IPS-15b (cell line): ENCODE data around the gene KIF4A.

Experiments
- H3K27me3 ChIP-seq: one replicate; pipeline ENCODE4 v1.6.1; 2013; ENCODE audit warnings: low read length; ENCODE audit not compliant: control insufficient read depth, insufficient read depth
- H3K36me3 ChIP-seq: one replicate; pipeline ENCODE4 v1.6.1; 2013; ENCODE audit warnings: low read length; ENCODE audit not compliant: control insufficient read depth, insufficient read depth
- H3K4me1 ChIP-seq: one replicate; pipeline ENCODE4 v1.6.1; 2013; ENCODE audit warnings: mild to moderate bottlenecking, low read length; ENCODE audit not compliant: control insufficient read depth, insufficient read depth
- H3K4me3 ChIP-seq: one replicate; pipeline ENCODE4 v1.5.1; 2013; ENCODE audit warnings: low read depth, low read length
- H3K9ac ChIP-seq: one replicate; pipeline ENCODE4 v1.6.1; 2013; ENCODE audit warnings: low read depth, mild to moderate bottlenecking, low read length
- H3K9me3 ChIP-seq: one replicate; pipeline ENCODE4 v1.6.1; 2013; ENCODE audit warnings: mild to moderate bottlenecking, low read length; ENCODE audit not compliant: control insufficient read depth, insufficient read depth

The KIF4A gene

GRCh38 chrX:70410921-70411320, 121.0 kb downstream of the KIF4A start:
- no peaks in the 10 kb centered on the region for H3K36me3 ChIP-seq

GRCh38 chrX:70411475-70411874, 121.6 kb downstream of the KIF4A start:
- no peak overlapping the region for H3K4me3 ChIP-seq
- H3K27me3 ChIP-seq: no peaks in the 10 kb centered on the region
- H3K9me3 ChIP-seq: no peaks in the 10 kb centered on the region
- no peaks in the 10 kb centered on the region for H3K4me1 ChIP-seq
- H3K9ac ChIP-seq: no peak overlapping the region
- no peaks in the 10 kb centered on the region for H3K36me3 ChIP-seq

More at GRCh38 chrX:70410921-70411320, 121.0 kb downstream of the KIF4A start:
- Histone ChIP-seq H3K4me1 (no peaks in the 10 kb centered on the region), H3K27me3 (no peaks in the 10 kb centered on the region), H3K9ac (no peak overlapping the region), H3K4me3 (no peak overlapping the region), H3K9me3 (no peaks in the 10 kb centered on the region)

GRCh38 chrX:70421618-70422017, 131.7 kb downstream of the KIF4A start:
- no peak overlapping the region for H3K4me3 ChIP-seq
- H3K9me3 ChIP-seq: no peaks in the 10 kb centered on the region
- no peak overlapping the region for H3K9ac ChIP-seq
- H3K27me3 ChIP-seq: no peaks in the 10 kb centered on the region
- peaks cover 11% of the 10 kb centered on the region for H3K4me1 ChIP-seq
- peaks cover 6% of the 10 kb centered on the region for H3K36me3 ChIP-seq

GRCh38 chrX:70422851-70423341, 133.0 kb downstream of the KIF4A start, which contains the start of gene GDPD2:
Gene GDPD2, plus strand, starts transcription at chrX:70423314. Its CDS starts 1,671 bp downstream, at chrX:70424985.
- Histone ChIP-seq H3K36me3 (peaks cover 9% of the 10 kb centered on the region), H3K9me3 (no peaks in the 10 kb centered on the region), H3K27me3 (no peaks in the 10 kb centered on the region), H3K4me3 (peak within 1 kb of the TSS; percentile 65), H3K4me1 (peaks cover 11% of the 10 kb centered on the region), H3K9ac (peak within 1 kb of the TSS; percentile 24)

GRCh38 chrX:70423936-70424675, 134.2 kb downstream of the KIF4A start:
- Histone ChIP-seq H3K4me1 (peaks cover 11% of the 10 kb centered on the region), H3K9ac (no peak overlapping the region), H3K4me3 (peak overlapping the region; percentile 65), H3K9me3 (no peaks in the 10 kb centered on the region), H3K27me3 (no peaks in the 10 kb centered on the region), H3K36me3 (peaks cover 9% of the 10 kb centered on the region)

- H3K27me3 ChIP-seq: no peaks in the 10 kb centered on the region
- H3K4me1 ChIP-seq: peaks cover 11% of the 10 kb centered on the region
- no peak overlapping the region for H3K4me3 ChIP-seq
- H3K9ac ChIP-seq: no peak overlapping the region
- H3K36me3 ChIP-seq: peaks cover 9% of the 10 kb centered on the region
- H3K9me3 ChIP-seq: no peaks in the 10 kb centered on the region
Measured at GRCh38 chrX:70424801-70425200, 134.9 kb downstream of the KIF4A start.

- peaks cover 3% of the 10 kb centered on the region for H3K4me1 ChIP-seq
- H3K27me3 ChIP-seq: no peaks in the 10 kb centered on the region
- no peaks in the 10 kb centered on the region for H3K9me3 ChIP-seq
- H3K9ac ChIP-seq: no peak overlapping the region
- peaks cover 9% of the 10 kb centered on the region for H3K36me3 ChIP-seq
- H3K4me3 ChIP-seq: no peak overlapping the region
Measured at GRCh38 chrX:70426286-70427278, 136.7 kb downstream of the KIF4A start.

- Histone ChIP-seq H3K4me1 (no peaks in the 10 kb centered on the region), H3K4me3 (no peak overlapping the region)
Measured at GRCh38 chrX:70427365-70427764, 137.5 kb downstream of the KIF4A start.

GRCh38 chrX:70429759-70430158, 139.9 kb downstream of the KIF4A start:
- H3K9ac ChIP-seq: no peak overlapping the region
- H3K4me3 ChIP-seq: no peak overlapping the region
- no peaks in the 10 kb centered on the region for H3K9me3 ChIP-seq
- no peaks in the 10 kb centered on the region for H3K27me3 ChIP-seq
- H3K36me3 ChIP-seq: peaks cover 9% of the 10 kb centered on the region
- H3K4me1 ChIP-seq: peaks cover 4% of the 10 kb centered on the region

More at GRCh38 chrX:70427365-70427764, 137.5 kb downstream of the KIF4A start:
- no peak overlapping the region for H3K9ac ChIP-seq
- H3K27me3 ChIP-seq: no peaks in the 10 kb centered on the region
- peaks cover 9% of the 10 kb centered on the region for H3K36me3 ChIP-seq
- no peaks in the 10 kb centered on the region for H3K9me3 ChIP-seq

- Histone ChIP-seq H3K27me3 (peaks cover 2% of the 10 kb centered on the region), H3K9ac (no peak overlapping the region)
Measured at GRCh38 chrX:70432936-70433847, 143.3 kb downstream of the KIF4A start.

More at GRCh38 chrX:70432936-70433847, 143.3 kb downstream of the KIF4A start:
- Histone ChIP-seq H3K4me3 (peak overlapping the region; percentile 35), H3K9me3 (no peaks in the 10 kb centered on the region), H3K4me1 (peaks cover 4% of the 10 kb centered on the region), H3K36me3 (no peaks in the 10 kb centered on the region)
